SK-N-SH (cell line): ENCODE results near the gene PLEKHM3.

Experiments
- CHD2 ChIP-seq: fragments of 150-350 bp; IDR thresholded peaks from 2 replicates; pipeline ENCODE4 v1.6.1; 2018; ENCODE audit warnings: low read length; ENCODE audit not compliant: partially characterized antibody
- CTCF ChIP-seq: fragments of 200-600 bp; sonication (generic); IDR thresholded peaks from 2 replicates; pipeline ENCODE4 v1.6.1; 2017; ENCODE audit warnings: antibody characterized with exemption, mild to moderate bottlenecking, moderate library complexity
- ELF1 ChIP-seq: IDR thresholded peaks from 2 replicates; pipeline ENCODE4 v1.4.0; 2012
- MEF2A ChIP-seq: IDR thresholded peaks from 2 replicates; pipeline ENCODE4 v1.4.0; 2012; ENCODE audit warnings: low read depth, borderline replicate concordance
- POLR2AphosphoS5 ChIP-seq: IDR thresholded peaks from 2 replicates; pipeline ENCODE4 v1.6.1; 2012; ENCODE audit warnings: low read depth, low read length
- RFX5 ChIP-seq: IDR thresholded peaks from 2 replicates; pipeline ENCODE4 v1.6.1; 2012; ENCODE audit warnings: mild to moderate bottlenecking, improper control_type of control experiment, low read length

GRCh38 chr2:207883002-207883780 lies 142.1 kb downstream of the PLEKHM3 start:
- TF ChIP-seq POLR2AphosphoS5 = no peak
- no peak for TF ChIP-seq CTCF
- no peak for TF ChIP-seq ELF1
- TF ChIP-seq MEF2A = no peak
- TF ChIP-seq CHD2 = no peak
- no peak for TF ChIP-seq RFX5
